GM19455 (cell line): Measurements from ENCODE around the gene PTMA.

Source experiments
- ATAC-seq: cut with Tn5 transposase; IDR thresholded peaks from one replicate; pipeline ENCODE4 v1.9.1; 2021; ENCODE audit not compliant: unreplicated experiment

The PTMA gene

GRCh38 chr2:231674587-231675338, 33.6 kb upstream of the PTMA start:
- peak; percentile 38 for ATAC-seq

- ATAC-seq: no peak
These were observed 32.1 kb upstream of the PTMA start for GRCh38 chr2:231676243-231676642.

GRCh38 chr2:231677632-231678104, 30.7 kb upstream of the PTMA start:
- ATAC-seq: no peak

GRCh38 chr2:231679908-231680284, 28.4 kb upstream of the PTMA start:
- ATAC-seq: no peak

- ATAC-seq: peak; percentile 27
These were observed 27.9 kb upstream of the PTMA start for GRCh38 chr2:231680285-231680991.

- ATAC-seq: peak; percentile 61
These were observed 27.1 kb upstream of the PTMA start for GRCh38 chr2:231680992-231681852.

GRCh38 chr2:231682603-231683291, 25.6 kb upstream of the PTMA start:
- ATAC-seq: no peak

- no peak for ATAC-seq
These were observed 24.8 kb upstream of the PTMA start for GRCh38 chr2:231683292-231684235.

GRCh38 chr2:231684314-231685223, 23.8 kb upstream of the PTMA start:
- no peak for ATAC-seq

- ATAC-seq: no peak
These were observed 22.8 kb upstream of the PTMA start for GRCh38 chr2:231685349-231686191.

- ATAC-seq: no peak
These were observed 21.9 kb upstream of the PTMA start for GRCh38 chr2:231686192-231687100.

- no peak for ATAC-seq
These were observed 21.0 kb upstream of the PTMA start for GRCh38 chr2:231687133-231687852.

- no peak for ATAC-seq
These were observed 20.4 kb upstream of the PTMA start for GRCh38 chr2:231687961-231688360.

- no peak for ATAC-seq
These were observed 19.6 kb upstream of the PTMA start for GRCh38 chr2:231688719-231689118.

- ATAC-seq: no peak
These were observed 19.0 kb upstream of the PTMA start for GRCh38 chr2:231689124-231689893.
